Endothelial cell of umbilical vein (primary cell): ENCODE results near the gene COMMD9. TPM values are rescaled to one million over a fixed set of nuclear protein-coding genes. Genes with fewer than 3 reads are reported as not detected.

Experiments
- Bru-seq: library from RNA; stranded (reverse); fragments of 400-500 nt; gene quantifications from one replicate; lab custom pipeline; 2021; lab: Mats Ljungman, UMichigan
- BruChase-seq, 2 experiments: library from RNA; stranded (reverse); fragments of 400-500 nt; gene quantifications; one replicate each; lab custom pipeline; 2021; lab: Mats Ljungman, UMichigan
- BruUV-seq: library from RNA; stranded (reverse); fragments of 400-500 nt; replicated peaks from 2 replicates; lab custom pipeline; 2021; lab: Mats Ljungman, UMichigan
- CTCF ChIA-PET: fragments of 300-600, 350-600 bp; sonication (Branson Sonifier 250); formaldehyde crosslinking; loops from one replicate; lab custom pipeline; 2021; ENCODE audit warnings: antibody characterized with exemption, inconsistent platforms; lab: Charles Lee
- POLR2A ChIA-PET: fragments of 300-600, 350-600 bp; sonication (Branson Sonifier 250); formaldehyde crosslinking; loops from one replicate; lab custom pipeline; 2021; ENCODE audit warnings: antibody characterized with exemption, inconsistent platforms; lab: Charles Lee
- DNase-seq: peaks from one replicate; pipeline ENCODE4 v3.0.0-alpha.2; 2011; ENCODE audit warnings: low read depth, low spot score
- FAIRE-seq: peaks from 2 replicates; lab custom pipeline; 2011; peaks lifted over from hg19 to GRCh38; lab: Jason Lieb, UNC
- H2AFZ ChIP-seq: 2 replicates; pipeline ENCODE4 v1.6.0; 2012; ENCODE audit warnings: low read depth, low read length, control low read depth, inconsistent platforms
- H3K27ac ChIP-seq: 2 replicates; pipeline ENCODE4 v1.5.1; 2011; ENCODE audit warnings: low read depth, mild to moderate bottlenecking, control low read depth, low read length, moderate library complexity; ENCODE audit not compliant: insufficient read depth
- H3K27me3 ChIP-seq, 2 experiments: 2 replicates each; pipeline versions ENCODE4 v1.6.0 to v1.6.1; 2011; ENCODE audit warnings: low read length in 2 of 2, mixed read lengths in 1 of 2; ENCODE audit not compliant: control insufficient read depth in 2 of 2, insufficient read depth in 2 of 2
- H3K36me3 ChIP-seq, 2 experiments: 2 replicates in 1 of 2; 3 replicates in 1 of 2; pipeline ENCODE4 v1.5.1; 2011; ENCODE audit warnings: low read length in 2 of 2, mild to moderate bottlenecking in 1 of 2, moderate library complexity in 1 of 2; ENCODE audit not compliant: control insufficient read depth in 2 of 2, insufficient read depth in 2 of 2; ENCODE audit errors: extremely low read depth in 1 of 2
- H3K4me1 ChIP-seq: 3 replicates; pipeline ENCODE4 v1.5.1; 2011; ENCODE audit warnings: mild to moderate bottlenecking, low read length; ENCODE audit not compliant: control insufficient read depth, insufficient read depth; ENCODE audit errors: extremely low read depth
- H3K4me2 ChIP-seq: 2 replicates; pipeline ENCODE4 v1.6.1; 2011; ENCODE audit warnings: low read length, control low read depth, mixed read lengths; ENCODE audit not compliant: insufficient read depth
- H3K4me3 ChIP-seq, 3 experiments: fragments of 200-600 bp in 1 of 3; sonication (generic), shearing (Covaris generic) in 1 of 3; replicated peaks in 1 of 3; 2 replicates each; pipeline ENCODE4 v1.5.1; 2011 to 2016; ENCODE audit warnings: control low read depth in 3 of 3, low read length in 3 of 3, mild to moderate bottlenecking in 2 of 3, inconsistent platforms in 1 of 3, low read depth in 1 of 3, moderate library complexity in 1 of 3; ENCODE audit not compliant: insufficient read depth in 1 of 3
- H3K79me2 ChIP-seq: 2 replicates; pipeline ENCODE4 v1.6.0; 2012; ENCODE audit warnings: low read length, inconsistent platforms; ENCODE audit not compliant: control insufficient read depth, insufficient read depth
- H3K9ac ChIP-seq: replicated peaks from 2 replicates; pipeline ENCODE3; 2011; ENCODE audit warnings: low read length, control low read depth; ENCODE audit not compliant: insufficient read depth; ENCODE audit errors: extremely low read depth
- H3K9me1 ChIP-seq: replicated peaks from 3 replicates; pipeline ENCODE4 v1.6.0; 2011; ENCODE audit warnings: mild to moderate bottlenecking, low read length; ENCODE audit not compliant: control insufficient read depth, insufficient read depth; ENCODE audit errors: extremely low read depth
- H3K9me3 ChIP-seq: replicated peaks from 2 replicates; pipeline ENCODE4 v1.5.1; 2012; ENCODE audit warnings: low read length, inconsistent platforms; ENCODE audit not compliant: control insufficient read depth, insufficient read depth
- H4K20me1 ChIP-seq: replicated peaks from 2 replicates; pipeline ENCODE3; 2011; ENCODE audit warnings: mild to moderate bottlenecking, low read length; ENCODE audit not compliant: control insufficient read depth, insufficient read depth; ENCODE audit errors: extremely low read depth
- CTCF ChIP-seq, 2 donors: IDR thresholded peaks; 1 replicate in 1 of 2; 2 replicates in 1 of 2; pipeline ENCODE4 v1.5.1; 2011; ENCODE audit warnings: low read length in 2 of 2, mild to moderate bottlenecking in 2 of 2, moderate library complexity in 2 of 2, control low read depth in 1 of 2, inconsistent platforms in 1 of 2, low read depth in 1 of 2; ENCODE audit not compliant: insufficient read depth in 1 of 2; ENCODE audit errors: extremely low read depth in 1 of 2
- FOS ChIP-seq: IDR thresholded peaks from 2 replicates; pipeline ENCODE4 v1.6.1; 2011; ENCODE audit warnings: mild to moderate bottlenecking, low read length, moderate library complexity, borderline replicate concordance; ENCODE audit not compliant: insufficient read depth
- GATA2 ChIP-seq: IDR thresholded peaks from 2 replicates; pipeline ENCODE4 v1.7.0; 2011; ENCODE audit warnings: low read depth, mild to moderate bottlenecking, moderate library complexity, mixed read lengths, low read length; ENCODE audit not compliant: insufficient read length, insufficient read depth
- JUN ChIP-seq: IDR thresholded peaks from 2 replicates; pipeline ENCODE4 v1.6.1; 2011; ENCODE audit warnings: borderline replicate concordance, low read depth; ENCODE audit not compliant: insufficient read length, insufficient read depth
- MAX ChIP-seq: IDR thresholded peaks from 2 replicates; pipeline ENCODE4 v1.6.1; 2011; ENCODE audit not compliant: insufficient read depth, insufficient read length
- POLR2A ChIP-seq: IDR thresholded peaks from 2 replicates; pipeline ENCODE4 v1.6.1; 2012; ENCODE audit warnings: low read depth, mild to moderate bottlenecking, control low read depth, low read length
- POLR2AphosphoS5 ChIP-seq: IDR thresholded peaks from 2 replicates; pipeline ENCODE4 v1.6.1; 2012; ENCODE audit warnings: low read depth, mild to moderate bottlenecking, control low read depth, low read length, moderate library complexity; ENCODE audit not compliant: insufficient read depth
- dilution Hi-C: fragments of 300-500 bp; cut with MboI; formaldehyde crosslinking; loops from one replicate; pipeline ENCODE4 v1.15.0; 2019; ENCODE audit warnings: low sequenced_read_pairs; ENCODE audit not compliant: extremely low pct_ligation_motif_present
- intact Hi-C: fragments of 100-400 bp; cut with micrococcal nuclease; formaldehyde crosslinking; loops from one replicate; pipeline ENCODE4 v1.10.0; 2022
- long read RNA-seq: library from polyadenylated mRNA; stranded (forward); transcript quantifications from one replicate; pipeline ENCODE4 v2.0.0, GENCODE V29; 2021
- polyA minus RNA-seq, 3 experiments: library from RNA; depleted of rRNA, polyadenylated mRNA; stranded (reverse); fragments of >200 nt; gene quantifications; 1 replicate in 1 of 3; 2 replicates in 2 of 3; pipeline ENCODE4 v1.2.3, GENCODE V29; 2011
- polyA plus RNA-seq, 4 experiments: library from polyadenylated mRNA; depleted of rRNA in 3 of 4; stranded (reverse) in 3 of 4; unstranded in 1 of 4; fragments of >200 nt; gene quantifications; 2 replicates each; pipeline versions ENCODE4 v1.2.1 to v1.2.3, GENCODE V29; 2011 to 2012; ENCODE audit warnings: missing spikeins in 1 of 4
- total RNA-seq: library from RNA; stranded (reverse); gene quantifications from 2 replicates; pipeline ENCODE4 v1.2.3, GENCODE V29; 2021

Gene COMMD9
- total RNA-seq (78.9 and 79.0 TPM in 2 replicates), polyA plus RNA-seq (65.1 and 69.7 TPM in 2 replicates), polyA minus RNA-seq (61.1 and 88.0 TPM in 2 replicates), Bru-seq, nascent RNA (percentile 77 among the genes with signal in this experiment), BruChase-seq, experiment 1, labeled RNA remaining after a 6-hour chase (percentile 77 among the genes with signal in this experiment), BruChase-seq, experiment 2, labeled RNA remaining after a 2-hour chase (percentile 63 among the genes with signal in this experiment)
- 86.7 and 89.2 TPM in 2 replicates for polyA plus RNA-seq (2011; cell fraction: cytosol; rRNA removed)
- polyA plus RNA-seq (2011; cell fraction: nucleus; rRNA removed), result 65.4 and 71.4 TPM in 2 replicates
- polyA plus RNA-seq (2012), result 66.3 and 71.6 TPM in 2 replicates
- 45.4 TPM for polyA minus RNA-seq (2011; cell fraction: cytosol; rRNA and poly(A)+ RNA removed)
- polyA minus RNA-seq (2011; cell fraction: nucleus; rRNA and poly(A)+ RNA removed), result 25.3 and 29.7 TPM in 2 replicates
- long read RNA-seq, transcript COMMD9-203 (5 exons, 917 nt), result minor isoform, 5 of 334 reads
- long read RNA-seq, transcript COMMD9-201 (6 exons, 2,954 nt), result major isoform, 248 of 334 reads
- long read RNA-seq, partial matches to known transcripts, result 0 of 334 reads
- long read RNA-seq, other reads (novel, unspliced or antisense), result 80 of 334 reads

- Histone ChIP-seq H3K27ac (peak within 1 kb of the TSS; percentile 32), H3K9ac (peak within 1 kb of the TSS; percentile 87), H3K4me1 (peaks cover 9% of the 10 kb centered on the region), H4K20me1 (no peaks in the 10 kb centered on the region), H2AFZ (peak within 1 kb of the TSS; percentile 89), H3K27me3 (no peaks in the 10 kb centered on the region), H3K4me2 (peak within 1 kb of the TSS; percentile 86), H3K79me2 (no peaks in the 10 kb centered on the region), H3K9me3 (no peaks in the 10 kb centered on the region), H3K36me3 (no peaks in the 10 kb centered on the region), H3K9me1 (no peaks in the 10 kb centered on the region), H3K4me3 (peak within 1 kb of the TSS; percentile 73 to 95 (median 75))
- FAIRE-seq (peak; percentile 96), DNase-seq (peak; percentile 93)
- TF ChIP-seq POLR2A (peak; percentile 77), MAX (peak; percentile 99), JUN (no peak), GATA2 (no peak), POLR2AphosphoS5 (peak; percentile 72), FOS (no peak), CTCF (IDR thresholded peaks at IDR 0.05; ENCODE audit: extremely low read depth in 1 of 2, insufficient read depth in 1 of 2, low read depth in 1 of 2, low read length in 2 of 2) (no peak)
- intact Hi-C loops (loop anchor here (1.0 kb wide), 1 partner anchor 203 kb away; no protein-coding TSS in a partner anchor), dilution Hi-C loops (no loop called here)
- POLR2A ChIA-PET, result interaction anchor here (1.5 kb wide), 1 partner anchor 211 kb away, joined by 8 read pairs; no protein-coding TSS in a partner anchor
- CTCF ChIA-PET, result interaction anchor here (0.8 to 14.3 kb wide), 7 partner anchors 10 to 467 kb away, joined by 3 to 306 read pairs (median 8); partner anchors contain the start of gene TRAF6
- no TSS peak for BruUV-seq
Measured at GRCh38 chr11:36289226-36289852, at the start of gene COMMD9. TSS of gene COMMD9 (minus strand) at chr11:36289424. CDS start at chr11:36289412, 12 bp downstream.
